Esophagus muscularis mucosa (tissue), 4 donors: Measurements from ENCODE around the gene TNFSF4. TPM values are rescaled to one million over a fixed set of nuclear protein-coding genes. Genes with fewer than 3 reads are reported as not detected.
"Not testable (repeated sequence)": the region's sequence is repeated elsewhere in the genome, so short reads cannot be mapped to it uniquely, and the experiment has no call there.

ENCODE experiments used
- DNase-seq: peaks from one replicate; pipeline ENCODE4 v3.0.0-alpha.2; 2017; ENCODE audit errors: extremely low spot score
- H3K27ac ChIP-seq, 4 donors: fragments of 200-600 bp; sonication (generic); replicated peaks in 1 of 4; 1 replicate in 3 of 4; 2 replicates in 1 of 4; pipeline ENCODE4 v1.5.1; 2016 to 2019; ENCODE audit warnings: mild to moderate bottlenecking in 1 of 4
- H3K27me3 ChIP-seq, 4 donors: fragments of 200-600 bp; sonication (generic); one replicate each; pipeline versions ENCODE4 v1.5.1 to v1.6.0; 2016 to 2019
- H3K36me3 ChIP-seq, 4 donors: fragments of 200-600 bp; sonication (generic); one replicate each; pipeline ENCODE4 v1.5.1; 2016 to 2019
- H3K4me1 ChIP-seq, 4 donors: fragments of 200-600 bp; sonication (generic); one replicate each; pipeline ENCODE4 v1.5.1; 2016 to 2019
- H3K4me3 ChIP-seq, 4 donors: fragments of 200-600 bp; sonication (generic); 1 replicate in 2 of 4; 2 replicates in 2 of 4; pipeline ENCODE4 v1.5.1; 2016 to 2019; ENCODE audit warnings: mild to moderate bottlenecking in 4 of 4, moderate library complexity in 1 of 4
- H3K9me3 ChIP-seq, 4 donors: fragments of 200-600 bp; sonication (generic); 1 replicate in 3 of 4; 2 replicates in 1 of 4; pipeline ENCODE4 v1.5.1; 2016 to 2019
- EP300 ChIP-seq: sonication (generic); formaldehyde crosslinking; IDR thresholded peaks from one replicate; pipeline ENCODE4 v1.6.1; 2017; ENCODE audit warnings: antibody characterized with exemption
- POLR2A ChIP-seq: fragments of 450-650 bp; IDR thresholded peaks from one replicate; pipeline ENCODE4 v1.6.1; 2017; ENCODE audit warnings: antibody characterized with exemption, moderate library complexity, mild to moderate bottlenecking, low read depth
- POLR2AphosphoS5 ChIP-seq, 2 donors: sonication (generic); formaldehyde crosslinking; IDR thresholded peaks; one replicate each; pipeline ENCODE4 v1.6.1; 2017; ENCODE audit warnings: antibody characterized with exemption in 2 of 2
- WGBS: methylation state at CpG from one replicate; pipeline ENCODE4 v1.1.5; 2018; 5-methylcytosine and 5-hydroxymethylcytosine counted together
- intact Hi-C: fragments of 100-400 bp; cut with DNase I; formaldehyde crosslinking; loops from one replicate; pipeline ENCODE4 v1.15.1; 2023
- total RNA-seq, 4 donors: library from RNA; depleted of rRNA; stranded (reverse); fragments of >200 nt; gene quantifications; one replicate each; pipeline versions ENCODE4 v1.1.0 to v1.2.1, GENCODE V29; 2016
- TF ChIP-seq, protein P1 (sequence below), 3 experiments: fragments of 200-600 bp in 2 of 3; fragments of 450-650 bp in 1 of 3; sonication (generic) in 2 of 3; IDR thresholded peaks; one replicate each; pipeline ENCODE4 v1.5.1; 2017 to 2019; ENCODE audit warnings: antibody characterized with exemption in 3 of 3, mild to moderate bottlenecking in 2 of 3, moderate library complexity in 1 of 3

Gene TNFSF4
- total RNA-seq, 4 donors from 2014 or later = 2.3 to 3.8 (median 3.3) TPM

GRCh38 chr1:173239058-173239457, 31.9 kb upstream of the TNFSF4 start:
- no peak for DNase-seq
- WGBS = 97% methylated on average over 2 of the region's 2 CpGs
- Histone ChIP-seq H3K36me3 (peaks cover 0 to 4% (median 0%) of the 10 kb centered on the region in 4 donors), H3K4me3 (no peak overlapping the region), H3K27me3 (no peaks in the 10 kb centered on the region), H3K4me1 (no peaks in the 10 kb centered on the region), H3K27ac (no peak overlapping the region), H3K9me3 (peaks cover 0 to 11% (median 4%) of the 10 kb centered on the region in 4 donors)
- TF ChIP-seq POLR2A (no peak), POLR2AphosphoS5 (IDR thresholded peaks at IDR 0.05) (no peak), EP300 (no peak)
- TF ChIP-seq, protein P1, sequence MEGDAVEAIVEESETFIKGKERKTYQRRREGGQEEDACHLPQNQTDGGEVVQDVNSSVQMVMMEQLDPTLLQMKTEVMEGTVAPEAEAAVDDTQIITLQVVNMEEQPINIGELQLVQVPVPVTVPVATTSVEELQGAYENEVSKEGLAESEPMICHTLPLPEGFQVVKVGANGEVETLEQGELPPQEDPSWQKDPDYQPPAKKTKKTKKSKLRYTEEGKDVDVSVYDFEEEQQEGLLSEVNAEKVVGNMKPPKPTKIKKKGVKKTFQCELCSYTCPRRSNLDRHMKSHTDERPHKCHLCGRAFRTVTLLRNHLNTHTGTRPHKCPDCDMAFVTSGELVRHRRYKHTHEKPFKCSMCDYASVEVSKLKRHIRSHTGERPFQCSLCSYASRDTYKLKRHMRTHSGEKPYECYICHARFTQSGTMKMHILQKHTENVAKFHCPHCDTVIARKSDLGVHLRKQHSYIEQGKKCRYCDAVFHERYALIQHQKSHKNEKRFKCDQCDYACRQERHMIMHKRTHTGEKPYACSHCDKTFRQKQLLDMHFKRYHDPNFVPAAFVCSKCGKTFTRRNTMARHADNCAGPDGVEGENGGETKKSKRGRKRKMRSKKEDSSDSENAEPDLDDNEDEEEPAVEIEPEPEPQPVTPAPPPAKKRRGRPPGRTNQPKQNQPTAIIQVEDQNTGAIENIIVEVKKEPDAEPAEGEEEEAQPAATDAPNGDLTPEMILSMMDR (IDR thresholded peaks at IDR 0.05) = no peak
- intact Hi-C loops = no loop called here

- 89% methylated on average over 4 of the region's 4 CpGs for WGBS
- no peak overlapping the region for H3K4me3 ChIP-seq
These were observed 27.8 kb upstream of the TNFSF4 start for GRCh38 chr1:173234899-173235298.

DNA sequence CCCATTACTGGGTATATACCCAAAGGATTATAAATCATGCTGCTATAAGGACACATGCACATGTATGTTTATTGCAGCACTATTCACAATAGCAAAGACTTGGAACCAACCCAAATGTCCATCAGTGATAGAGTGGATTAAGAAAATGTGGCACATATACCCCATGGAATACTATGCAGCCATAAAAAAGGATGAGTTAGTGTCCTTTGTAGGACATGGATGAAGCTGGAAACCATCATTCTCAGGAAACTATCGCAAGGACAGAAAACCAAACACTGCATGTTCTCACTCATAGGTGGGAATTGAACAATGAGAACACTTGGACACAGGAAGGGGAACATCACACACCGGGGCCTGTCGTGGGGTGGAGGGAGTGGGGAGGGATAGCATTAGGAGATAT, 27.3 kb upstream of the TNFSF4 start:
- H3K4me3 ChIP-seq, H3K4me1 ChIP-seq, H3K9me3 ChIP-seq, intact Hi-C loops, H3K36me3 ChIP-seq, DNase-seq, H3K27me3 ChIP-seq, H3K27ac ChIP-seq: not testable (repeated sequence)
- 97% methylated on average over 3 of the region's 3 CpGs for WGBS

More at GRCh38 chr1:173234899-173235298, 27.8 kb upstream of the TNFSF4 start:
- TF ChIP-seq, protein P1 (IDR thresholded peaks at IDR 0.05) = no peak
- TF ChIP-seq EP300 (no peak), POLR2A (no peak), POLR2AphosphoS5 (IDR thresholded peaks at IDR 0.05) (no peak)
- H3K9me3 ChIP-seq = no peaks in the 10 kb centered on the region
- no peaks in the 10 kb centered on the region for H3K4me1 ChIP-seq
- DNase-seq = no peak
- H3K36me3 ChIP-seq = peaks cover 0 to 4% (median 0%) of the 10 kb centered on the region in 4 donors
- no peak overlapping the region for H3K27ac ChIP-seq
- H3K27me3 ChIP-seq = no peaks in the 10 kb centered on the region
- intact Hi-C loops = no loop called here

- intact Hi-C loops, H3K27me3 ChIP-seq: not testable (repeated sequence)
- 88% methylated on average over 3 of the region's 3 CpGs for WGBS
These were observed 21.9 kb upstream of the TNFSF4 start for GRCh38 chr1:173229031-173229430.

DNA sequence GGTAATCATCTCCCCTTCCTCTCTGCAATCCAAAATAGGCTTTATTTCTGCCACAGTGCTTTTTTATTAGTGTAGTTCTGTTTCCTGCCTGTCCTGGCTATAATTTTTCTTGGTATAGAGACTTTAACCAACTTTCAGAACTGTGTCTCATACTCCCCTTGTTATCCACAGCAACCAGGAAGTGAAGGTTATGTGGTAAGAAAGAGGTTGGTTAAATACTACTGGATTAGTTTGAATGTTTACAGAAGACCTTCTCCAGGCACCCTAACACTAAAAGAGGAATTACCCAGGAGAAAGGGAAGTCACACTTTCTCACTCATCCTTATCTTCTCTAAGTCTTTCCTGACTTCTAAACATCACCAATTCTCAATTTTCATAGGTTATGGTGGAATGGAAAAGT, 17.8 kb upstream of the TNFSF4 start:
- no peaks in the 10 kb centered on the region for H3K4me1 ChIP-seq
- intact Hi-C loops = no loop called here
- DNase-seq = no peak
- H3K27me3 ChIP-seq = no peaks in the 10 kb centered on the region
- no peak for TF ChIP-seq EP300
- TF ChIP-seq, protein P1 (IDR thresholded peaks at IDR 0.05) = no peak
- TF ChIP-seq POLR2A = no peak
- no peak for TF ChIP-seq POLR2AphosphoS5 (IDR thresholded peaks at IDR 0.05)
- no peaks in the 10 kb centered on the region for H3K36me3 ChIP-seq
- no peak overlapping the region for H3K27ac ChIP-seq
- no peaks in the 10 kb centered on the region for H3K9me3 ChIP-seq
- H3K4me3 ChIP-seq = no peak overlapping the region

More at GRCh38 chr1:173229031-173229430, 21.9 kb upstream of the TNFSF4 start:
- H3K4me3 ChIP-seq, H3K27ac ChIP-seq, H3K36me3 ChIP-seq, H3K9me3 ChIP-seq, DNase-seq, H3K4me1 ChIP-seq: not testable (repeated sequence)

GRCh38 chr1:173224280-173224892, 17.3 kb upstream of the TNFSF4 start:
- Histone ChIP-seq H3K36me3 (no peaks in the 10 kb centered on the region), H3K27me3 (no peaks in the 10 kb centered on the region), H3K4me1 (no peaks in the 10 kb centered on the region), H3K4me3 (no peak overlapping the region), H3K27ac (no peak overlapping the region), H3K9me3 (no peaks in the 10 kb centered on the region)
- DNase-seq = no peak
- WGBS = 87% methylated on average over 3 of the region's 3 CpGs
- TF ChIP-seq EP300 (no peak), POLR2AphosphoS5 (IDR thresholded peaks at IDR 0.05) (no peak), POLR2A (no peak)
- TF ChIP-seq, protein P1 (IDR thresholded peaks at IDR 0.05) = no peak
- intact Hi-C loops = no loop called here
